Colonic mucosa (tissue), 4 donors: ENCODE data around the gene ACKR4. TPM values are rescaled to one million over a fixed set of nuclear protein-coding genes. Genes with fewer than 3 reads are reported as not detected.

ENCODE experiments used
- DNase-seq: peaks from one replicate; pipeline ENCODE4 v3.0.0-alpha.2; 2020
- H3K27ac ChIP-seq: fragments of 200-600 bp; one replicate; pipeline ENCODE4 v1.8.0; 2021
- H3K27me3 ChIP-seq: fragments of 200-600 bp; one replicate; pipeline ENCODE4 v1.8.0; 2021
- H3K36me3 ChIP-seq: fragments of 200-600 bp; one replicate; pipeline ENCODE4 v1.8.0; 2021
- H3K4me1 ChIP-seq: fragments of 200-600 bp; one replicate; pipeline ENCODE4 v1.8.0; 2021; ENCODE audit warnings: mild to moderate bottlenecking
- H3K4me3 ChIP-seq: fragments of 200-600 bp; one replicate; pipeline ENCODE4 v1.8.0; 2021
- H3K9ac ChIP-seq, 2 donors: one replicate each; pipeline ENCODE4 v1.7.0; 2013; ENCODE audit warnings: control low read depth in 2 of 2, low read depth in 2 of 2, low read length in 2 of 2
- H3K9me3 ChIP-seq: fragments of 200-600 bp; one replicate; pipeline ENCODE4 v1.8.0; 2021
- intact Hi-C: fragments of 100-400 bp; cut with DNase I; formaldehyde crosslinking; loops from one replicate; pipeline ENCODE4 v1.14.1; 2022
- total RNA-seq, 2 donors: library from RNA; stranded (reverse); fragmentation: NEBNext Ultra II Directional in 1 of 2; extraction: Animal tissue kit (Norgen Biotek cat#: 25700) in 1 of 2; gene quantifications; one replicate each; pipeline ENCODE4 v1.2.1, GENCODE V29; 2021
- TF ChIP-seq, protein P1 (sequence below): fragments of 200-600 bp; IDR thresholded peaks from one replicate; pipeline ENCODE4 v1.8.0; 2022; ENCODE audit warnings: antibody characterized with exemption, mild to moderate bottlenecking
- donor health status: healthy.
- donor health status: DM: no; HTN: no; CAD: no.
- donor health status: DM: no; HTN: no; CAD: no.

ACKR4 gene
- total RNA-seq, 2 donors from 2014 or later: 0.90 TPM; not detected in 1

GRCh38 chr3:132623646-132624045 lies 26.6 kb downstream of the ACKR4 start:
- TF ChIP-seq, protein P1, sequence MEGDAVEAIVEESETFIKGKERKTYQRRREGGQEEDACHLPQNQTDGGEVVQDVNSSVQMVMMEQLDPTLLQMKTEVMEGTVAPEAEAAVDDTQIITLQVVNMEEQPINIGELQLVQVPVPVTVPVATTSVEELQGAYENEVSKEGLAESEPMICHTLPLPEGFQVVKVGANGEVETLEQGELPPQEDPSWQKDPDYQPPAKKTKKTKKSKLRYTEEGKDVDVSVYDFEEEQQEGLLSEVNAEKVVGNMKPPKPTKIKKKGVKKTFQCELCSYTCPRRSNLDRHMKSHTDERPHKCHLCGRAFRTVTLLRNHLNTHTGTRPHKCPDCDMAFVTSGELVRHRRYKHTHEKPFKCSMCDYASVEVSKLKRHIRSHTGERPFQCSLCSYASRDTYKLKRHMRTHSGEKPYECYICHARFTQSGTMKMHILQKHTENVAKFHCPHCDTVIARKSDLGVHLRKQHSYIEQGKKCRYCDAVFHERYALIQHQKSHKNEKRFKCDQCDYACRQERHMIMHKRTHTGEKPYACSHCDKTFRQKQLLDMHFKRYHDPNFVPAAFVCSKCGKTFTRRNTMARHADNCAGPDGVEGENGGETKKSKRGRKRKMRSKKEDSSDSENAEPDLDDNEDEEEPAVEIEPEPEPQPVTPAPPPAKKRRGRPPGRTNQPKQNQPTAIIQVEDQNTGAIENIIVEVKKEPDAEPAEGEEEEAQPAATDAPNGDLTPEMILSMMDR: no peak
- no peak overlapping the region for H3K4me3 ChIP-seq
- H3K27ac ChIP-seq: no peak overlapping the region
- H3K36me3 ChIP-seq: no peaks in the 10 kb centered on the region
- no peak overlapping the region for H3K9ac ChIP-seq
- intact Hi-C loops: no loop called here
- no peak for DNase-seq
- no peaks in the 10 kb centered on the region for H3K27me3 ChIP-seq
- H3K9me3 ChIP-seq: no peaks in the 10 kb centered on the region
- H3K4me1 ChIP-seq: no peaks in the 10 kb centered on the region

GRCh38 chr3:132624790-132625189 lies 27.7 kb downstream of the ACKR4 start:
- TF ChIP-seq, protein P1: no peak
- no peak for DNase-seq

GRCh38 chr3:132625613-132626012 lies 28.5 kb downstream of the ACKR4 start:
- H3K27ac ChIP-seq: no peak overlapping the region
- DNase-seq: no peak
- H3K36me3 ChIP-seq: no peaks in the 10 kb centered on the region
- TF ChIP-seq, protein P1: no peak
- H3K9ac ChIP-seq: no peak overlapping the region
- no peaks in the 10 kb centered on the region for H3K27me3 ChIP-seq
- no peaks in the 10 kb centered on the region for H3K9me3 ChIP-seq
- H3K4me1 ChIP-seq: no peaks in the 10 kb centered on the region
- intact Hi-C loops: no loop called here
- H3K4me3 ChIP-seq: no peak overlapping the region

More at GRCh38 chr3:132624790-132625189, 27.7 kb downstream of the ACKR4 start:
- intact Hi-C loops: no loop called here
- Histone ChIP-seq H3K9ac (no peak overlapping the region), H3K27ac (no peak overlapping the region), H3K36me3 (no peaks in the 10 kb centered on the region), H3K4me3 (no peak overlapping the region), H3K4me1 (no peaks in the 10 kb centered on the region), H3K27me3 (no peaks in the 10 kb centered on the region), H3K9me3 (no peaks in the 10 kb centered on the region)

DNA sequence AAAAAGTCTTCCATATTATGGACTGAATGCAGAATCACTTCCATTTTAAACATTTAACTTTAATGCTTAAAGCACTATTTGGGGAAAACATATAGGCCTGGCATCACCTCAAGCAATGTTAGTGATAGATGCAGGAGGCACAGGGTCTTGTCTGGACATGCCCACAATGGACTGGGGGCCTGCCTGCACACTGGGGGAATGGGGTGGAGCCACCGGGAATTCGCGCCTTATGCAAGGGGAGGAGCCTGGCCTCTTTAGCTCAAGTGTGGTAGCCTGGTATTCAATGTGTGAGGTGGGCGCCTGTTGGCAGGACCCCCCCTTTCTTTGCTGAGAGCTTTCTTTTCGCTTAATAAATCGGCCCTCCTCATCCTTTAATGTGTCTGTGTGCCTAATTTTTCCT lies 29.9 kb downstream of the ACKR4 start:
- Histone ChIP-seq H3K4me1 (no peaks in the 10 kb centered on the region), H3K4me3 (no peak overlapping the region), H3K27ac (no peak overlapping the region), H3K36me3 (no peaks in the 10 kb centered on the region), H3K27me3 (no peaks in the 10 kb centered on the region), H3K9ac (no peak overlapping the region), H3K9me3 (no peaks in the 10 kb centered on the region)
- DNase-seq: no peak
- intact Hi-C loops: no loop called here
- TF ChIP-seq, protein P1: no peak

- Histone ChIP-seq H3K27ac (no peak overlapping the region), H3K9me3 (no peaks in the 10 kb centered on the region), H3K9ac (no peak overlapping the region), H3K36me3 (no peaks in the 10 kb centered on the region), H3K27me3 (no peaks in the 10 kb centered on the region), H3K4me3 (no peak overlapping the region), H3K4me1 (no peaks in the 10 kb centered on the region)
- intact Hi-C loops: no loop called here
- DNase-seq: no peak
- TF ChIP-seq, protein P1: no peak
These were observed 31.1 kb downstream of the ACKR4 start for GRCh38 chr3:132628157-132628556.

GRCh38 chr3:132629928-132630327 lies 32.9 kb downstream of the ACKR4 start:
- H3K27me3 ChIP-seq: no peaks in the 10 kb centered on the region
- H3K4me3 ChIP-seq: no peak overlapping the region
- no peak for DNase-seq
- TF ChIP-seq, protein P1: no peak
- H3K9ac ChIP-seq: no peak overlapping the region
- no peak overlapping the region for H3K27ac ChIP-seq
- no peaks in the 10 kb centered on the region for H3K36me3 ChIP-seq
- H3K9me3 ChIP-seq: no peaks in the 10 kb centered on the region
- intact Hi-C loops: no loop called here
- no peaks in the 10 kb centered on the region for H3K4me1 ChIP-seq
